NCI-H2081 treated with DMSO at 0.1 percent for 48 hours (cell line): ENCODE results near the gene GPBP1.
A peak's percentile ranks its signal among the peaks of the same experiment; 100 is the strongest.
"Not testable (repeated sequence)": the region's sequence is repeated elsewhere in the genome, so short reads cannot be mapped to it uniquely, and the experiment has no call there.

Experiments used
- DNase-seq: peaks from one replicate; lab custom pipeline; 2025; lab: John Stamatoyannopoulos, UW

The GPBP1 gene

GRCh38 chr5:57277085-57277484, 103.2 kb downstream of the GPBP1 start:
- no peak for DNase-seq

- DNase-seq, result no peak
Observed at GRCh38 chr5:57280853-57281252, 107.0 kb downstream of the GPBP1 start.

GRCh38 chr5:57285084-57285483, 111.2 kb downstream of the GPBP1 start:
- not testable (repeated sequence) for DNase-seq

- no peak for DNase-seq
Observed at GRCh38 chr5:57291894-57292293, 118.0 kb downstream of the GPBP1 start.

- DNase-seq, result no peak
Observed at GRCh38 chr5:57292336-57292735, 118.5 kb downstream of the GPBP1 start.

- DNase-seq, result peak; percentile 25
Observed at GRCh38 chr5:57298295-57298984, 124.6 kb downstream of the GPBP1 start.

GRCh38 chr5:57298985-57299491, 125.2 kb downstream of the GPBP1 start:
- peak; percentile 20 for DNase-seq

- DNase-seq, result no peak
Observed at GRCh38 chr5:57299986-57300385, 126.1 kb downstream of the GPBP1 start.

- no peak for DNase-seq
Observed at GRCh38 chr5:57302164-57302563, 128.3 kb downstream of the GPBP1 start.

- no peak for DNase-seq
Observed at GRCh38 chr5:57302643-57303042, 128.8 kb downstream of the GPBP1 start.

GRCh38 chr5:57303985-57304384, 130.1 kb downstream of the GPBP1 start:
- DNase-seq, result no peak

- DNase-seq, result no peak
Observed at GRCh38 chr5:57304931-57305330, 131.1 kb downstream of the GPBP1 start.

GRCh38 chr5:57306359-57306758, 132.5 kb downstream of the GPBP1 start:
- DNase-seq, result no peak

- no peak for DNase-seq
Observed at GRCh38 chr5:57307516-57307915, 133.7 kb downstream of the GPBP1 start.

- not testable (repeated sequence) for DNase-seq
Observed at GRCh38 chr5:57309022-57309421, 135.2 kb downstream of the GPBP1 start.

GRCh38 chr5:57311251-57311650, 137.4 kb downstream of the GPBP1 start:
- no peak for DNase-seq

GRCh38 chr5:57311921-57312735, 138.3 kb downstream of the GPBP1 start:
- DNase-seq, result no peak

GRCh38 chr5:57313716-57314115, 139.9 kb downstream of the GPBP1 start:
- DNase-seq, result no peak
